ENCODE results near the gene NFE2L3.
"Not testable (repeated sequence)": the region's sequence is repeated elsewhere in the genome, so short reads cannot be mapped to it uniquely, and the experiment has no call there.

Gene NFE2L3

DNA sequence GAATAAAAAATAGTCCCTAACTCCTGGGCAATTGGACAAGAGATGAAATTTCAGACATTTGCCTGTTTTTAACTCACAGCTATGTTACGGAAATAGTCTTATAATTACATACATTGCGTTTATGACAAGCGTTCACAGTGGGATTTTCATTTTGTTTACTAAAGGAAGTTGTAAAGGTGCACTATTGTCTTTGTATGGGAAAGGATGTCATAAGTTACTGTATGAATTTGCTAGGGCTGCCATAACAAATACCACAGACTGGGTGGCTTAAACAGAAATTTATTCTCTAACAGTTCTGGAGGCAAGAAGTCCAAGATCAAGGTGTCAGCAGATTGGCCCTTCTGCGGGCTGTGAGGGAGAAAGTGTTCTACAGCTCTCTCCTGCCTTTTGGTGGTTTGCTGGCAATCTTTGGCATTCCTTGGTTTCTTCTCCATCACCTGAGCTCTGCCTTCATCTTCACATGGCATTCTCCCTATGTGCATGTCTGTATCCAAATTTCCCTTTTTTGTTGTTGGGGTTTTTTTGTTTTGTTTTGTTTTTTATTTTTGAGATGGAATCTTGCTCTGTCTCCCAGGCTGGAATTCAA is 5.6 kb downstream of the NFE2L3 start:
- Histone ChIP-seq H3K4me3 (no peak overlapping the region), H3K27ac (no peak overlapping the region), H3K9ac (ENCODE audit: insufficient read length) (no peak overlapping the region), H3K9me3 (ENCODE audit: low read depth, low read length) (no peaks in the 10 kb centered on the region), H3K36me3 (ENCODE audit: insufficient read depth, low read length) (no peaks in the 10 kb centered on the region)
- DNase-seq (ENCODE audit: low read depth, low spot score): no peak
- TF ChIP-seq EZH2 (IDR thresholded peaks at IDR 0.05) (no peak), POLR2AphosphoS5 (IDR thresholded peaks at IDR 0.05; ENCODE audit: borderline replicate concordance, low read depth, low read length) (no peak), FOXP2 (optimal IDR thresholded peaks at IDR 0.05; ENCODE audit: control extremely low read depth, extremely low read length, insufficient read depth) (no peak)

DNA sequence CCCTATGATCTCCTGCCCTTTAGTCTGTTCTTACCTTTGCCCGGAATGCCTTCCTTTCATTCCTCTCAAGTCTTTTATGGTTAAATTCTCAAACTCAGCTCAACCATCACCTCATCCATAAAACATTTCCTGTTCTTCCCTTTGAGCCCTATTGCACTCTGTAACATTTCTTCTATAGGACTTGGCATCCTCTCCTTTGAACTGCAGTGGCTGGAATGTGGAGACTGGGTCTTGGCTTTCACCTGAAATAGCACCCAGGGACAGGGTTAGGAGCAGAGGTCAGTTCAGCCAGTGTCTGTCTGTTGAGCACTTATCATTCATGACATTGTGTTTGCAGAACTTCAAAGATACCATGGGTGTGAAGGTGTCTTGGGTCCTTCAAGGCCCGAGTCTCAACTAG is 7.2 kb downstream of the NFE2L3 start:
- no peak overlapping the region for H3K9ac ChIP-seq (ENCODE audit: insufficient read length)
- H3K4me3 ChIP-seq: no peak overlapping the region
- H3K27ac ChIP-seq: no peak overlapping the region
- TF ChIP-seq EZH2 (IDR thresholded peaks at IDR 0.05) (no peak), POLR2AphosphoS5 (IDR thresholded peaks at IDR 0.05; ENCODE audit: borderline replicate concordance, low read depth, low read length) (no peak), FOXP2 (optimal IDR thresholded peaks at IDR 0.05; ENCODE audit: control extremely low read depth, extremely low read length, insufficient read depth) (no peak)
- H3K9me3 ChIP-seq (ENCODE audit: low read depth, low read length): no peaks in the 10 kb centered on the region
- no peaks in the 10 kb centered on the region for H3K36me3 ChIP-seq (ENCODE audit: insufficient read depth, low read length)
- DNase-seq (ENCODE audit: low read depth, low spot score): no peak

DNA sequence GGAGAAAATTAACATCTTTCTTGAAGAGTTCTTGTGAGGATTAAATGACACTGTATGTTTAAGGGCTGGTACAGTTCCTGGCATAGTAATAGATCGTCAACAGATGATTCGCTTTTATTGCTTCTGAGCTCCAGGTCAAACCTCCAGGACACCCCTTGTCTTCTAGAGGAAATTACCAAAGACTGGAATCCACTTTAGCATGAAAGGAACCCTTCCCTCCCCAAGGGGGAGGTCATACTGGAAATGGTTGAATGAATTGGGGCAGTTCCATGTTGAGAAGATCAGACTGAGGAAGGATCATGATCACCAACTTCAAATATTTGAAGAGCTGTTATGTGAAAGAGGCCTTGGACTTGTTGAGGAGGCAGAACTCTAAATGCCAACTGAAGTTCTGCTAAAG is 8.9 kb downstream of the NFE2L3 start:
- no peak for DNase-seq (ENCODE audit: low read depth, low spot score)
- H3K9ac ChIP-seq (ENCODE audit: insufficient read length): no peak overlapping the region
- no peaks in the 10 kb centered on the region for H3K36me3 ChIP-seq (ENCODE audit: insufficient read depth, low read length)
- no peaks in the 10 kb centered on the region for H3K9me3 ChIP-seq (ENCODE audit: low read depth, low read length)
- H3K4me3 ChIP-seq: no peak overlapping the region
- no peak for TF ChIP-seq POLR2AphosphoS5 (IDR thresholded peaks at IDR 0.05; ENCODE audit: borderline replicate concordance, low read depth, low read length)
- no peak for TF ChIP-seq FOXP2 (optimal IDR thresholded peaks at IDR 0.05; ENCODE audit: control extremely low read depth, extremely low read length, insufficient read depth)
- no peak for TF ChIP-seq EZH2 (IDR thresholded peaks at IDR 0.05)
- no peak overlapping the region for H3K27ac ChIP-seq

DNA sequence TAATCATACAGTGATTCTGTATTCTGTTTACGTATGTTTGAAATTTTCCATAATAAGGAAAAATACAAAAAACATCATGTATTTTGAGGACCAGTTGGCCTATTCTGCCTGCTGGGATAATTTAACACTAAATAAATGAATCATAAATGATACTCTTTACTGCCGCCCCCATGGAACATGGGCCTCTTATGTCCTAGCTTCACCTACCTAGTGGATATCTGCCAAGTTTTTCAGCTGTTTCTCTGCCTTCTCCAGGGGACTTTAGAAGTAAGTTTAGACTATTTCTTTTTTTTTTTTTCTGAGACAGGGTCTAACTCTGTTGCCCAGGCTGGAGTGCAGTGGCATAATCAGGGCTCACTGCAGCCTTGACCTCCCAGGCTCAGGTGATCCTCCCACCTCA is 10.4 kb downstream of the NFE2L3 start:
- Histone ChIP-seq H3K36me3 (ENCODE audit: insufficient read depth, low read length) (no peaks in the 10 kb centered on the region), H3K4me3 (no peak overlapping the region), H3K9ac (ENCODE audit: insufficient read length) (no peak overlapping the region), H3K27ac (no peak overlapping the region), H3K9me3 (ENCODE audit: low read depth, low read length) (no peaks in the 10 kb centered on the region)
- TF ChIP-seq FOXP2 (optimal IDR thresholded peaks at IDR 0.05; ENCODE audit: control extremely low read depth, extremely low read length, insufficient read depth): no peak
- no peak for TF ChIP-seq EZH2 (IDR thresholded peaks at IDR 0.05)
- TF ChIP-seq POLR2AphosphoS5 (IDR thresholded peaks at IDR 0.05; ENCODE audit: borderline replicate concordance, low read depth, low read length): no peak
- DNase-seq (ENCODE audit: low read depth, low spot score): no peak

DNA sequence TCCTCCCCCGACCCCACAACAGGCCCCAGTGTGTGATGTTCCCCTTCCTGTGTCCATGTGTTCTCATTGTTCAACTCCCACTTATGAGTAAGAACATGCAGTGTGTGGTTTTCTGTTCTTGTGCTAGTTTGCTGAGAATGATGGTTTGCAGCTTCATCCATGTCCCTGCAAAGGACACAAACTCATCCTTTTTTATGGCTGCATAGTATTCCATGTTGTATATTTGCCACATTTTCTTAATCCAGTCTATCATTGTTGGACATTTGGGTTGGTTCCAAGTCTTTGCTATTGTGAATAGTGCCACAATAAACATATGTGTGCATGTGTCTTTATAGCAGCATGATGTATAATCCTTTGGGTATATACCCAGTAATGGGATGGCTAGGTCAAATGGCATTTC is 11.8 kb downstream of the NFE2L3 start:
- DNase-seq (ENCODE audit: low read depth, low spot score); H3K9me3 ChIP-seq (ENCODE audit: low read depth, low read length); H3K27ac ChIP-seq; H3K36me3 ChIP-seq (ENCODE audit: insufficient read depth, low read length); H3K4me3 ChIP-seq; H3K9ac ChIP-seq (ENCODE audit: insufficient read length): not testable (repeated sequence)

DNA sequence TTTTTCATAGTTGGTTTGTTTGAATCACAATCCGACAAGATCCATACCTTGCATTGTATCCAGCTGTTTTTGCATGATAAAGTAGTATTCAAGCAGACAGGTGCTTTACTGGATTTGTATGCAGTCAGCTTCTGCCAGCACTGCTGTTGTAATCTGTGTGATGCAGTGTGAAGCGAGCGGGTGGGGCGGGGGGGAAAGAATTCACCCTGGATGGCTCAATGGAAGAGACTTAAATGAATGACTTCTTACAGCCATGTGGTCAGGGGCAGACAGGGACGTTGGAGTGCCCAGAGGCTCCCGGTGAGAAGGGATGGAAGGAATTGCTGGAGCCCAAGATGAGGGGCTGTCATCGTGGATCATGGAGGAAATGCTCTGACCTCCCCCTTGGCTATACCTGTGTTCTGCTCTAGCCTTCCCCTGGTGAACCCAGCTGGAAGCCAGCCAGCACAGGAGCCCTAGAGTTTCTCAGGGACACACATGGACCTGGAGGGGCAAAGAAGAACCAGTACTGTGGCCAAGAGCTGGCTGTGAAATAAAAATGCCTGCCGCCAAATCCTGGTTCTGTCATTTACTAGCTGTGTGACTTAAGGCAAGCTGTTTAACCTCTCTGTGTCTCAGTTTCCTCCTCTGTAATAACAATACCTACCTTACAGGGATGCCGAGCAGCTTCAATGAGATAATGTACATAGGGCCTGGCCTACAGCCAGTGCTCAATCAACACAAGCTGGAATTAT is 14.1 kb downstream of the NFE2L3 start:
- no peak for DNase-seq (ENCODE audit: low read depth, low spot score)
- no peak overlapping the region for H3K27ac ChIP-seq
- TF ChIP-seq FOXP2 (optimal IDR thresholded peaks at IDR 0.05; ENCODE audit: control extremely low read depth, extremely low read length, insufficient read depth) (no peak), POLR2AphosphoS5 (IDR thresholded peaks at IDR 0.05; ENCODE audit: borderline replicate concordance, low read depth, low read length) (no peak), EZH2 (IDR thresholded peaks at IDR 0.05) (no peak)
- no peak overlapping the region for H3K9ac ChIP-seq (ENCODE audit: insufficient read length)
- no peaks in the 10 kb centered on the region for H3K36me3 ChIP-seq (ENCODE audit: insufficient read depth, low read length)
- no peak overlapping the region for H3K4me3 ChIP-seq
- no peaks in the 10 kb centered on the region for H3K9me3 ChIP-seq (ENCODE audit: low read depth, low read length)

DNA sequence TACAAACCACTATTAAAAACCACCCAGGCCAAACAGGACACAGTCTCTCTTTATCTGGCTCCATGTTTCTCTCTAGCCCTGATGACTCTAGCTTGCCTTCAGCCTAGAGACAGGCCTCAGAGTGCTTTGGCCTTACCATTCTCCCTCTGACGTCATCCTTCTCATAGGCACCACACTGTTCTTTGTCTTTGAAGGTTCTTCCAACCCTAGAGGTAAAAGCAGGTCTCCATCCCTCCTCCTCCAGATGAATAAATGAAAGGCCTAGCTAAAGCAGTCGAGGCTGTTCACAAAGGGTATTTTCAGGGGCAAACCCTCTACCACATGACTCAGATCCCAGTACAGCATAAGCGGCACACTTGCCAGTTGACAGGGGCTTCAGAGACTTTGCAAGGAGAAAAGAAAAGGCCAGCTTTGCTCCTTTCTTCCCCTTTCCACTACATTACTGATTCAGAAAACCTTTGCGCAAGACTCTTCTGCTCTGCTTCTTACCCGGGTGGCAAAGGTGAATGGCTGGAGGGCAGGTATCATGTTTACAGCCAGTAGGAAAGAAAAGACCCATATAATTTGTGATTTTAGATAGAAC is 14.8 kb downstream of the NFE2L3 start:
- Histone ChIP-seq H3K27ac (no peak overlapping the region), H3K9me3 (ENCODE audit: low read depth, low read length) (no peaks in the 10 kb centered on the region), H3K4me3 (no peak overlapping the region), H3K36me3 (ENCODE audit: insufficient read depth, low read length) (no peaks in the 10 kb centered on the region), H3K9ac (ENCODE audit: insufficient read length) (no peak overlapping the region)
- no peak for TF ChIP-seq POLR2AphosphoS5 (IDR thresholded peaks at IDR 0.05; ENCODE audit: borderline replicate concordance, low read depth, low read length)
- TF ChIP-seq EZH2 (IDR thresholded peaks at IDR 0.05): no peak
- no peak for TF ChIP-seq FOXP2 (optimal IDR thresholded peaks at IDR 0.05; ENCODE audit: control extremely low read depth, extremely low read length, insufficient read depth)
- no peak for DNase-seq (ENCODE audit: low read depth, low spot score)

DNA sequence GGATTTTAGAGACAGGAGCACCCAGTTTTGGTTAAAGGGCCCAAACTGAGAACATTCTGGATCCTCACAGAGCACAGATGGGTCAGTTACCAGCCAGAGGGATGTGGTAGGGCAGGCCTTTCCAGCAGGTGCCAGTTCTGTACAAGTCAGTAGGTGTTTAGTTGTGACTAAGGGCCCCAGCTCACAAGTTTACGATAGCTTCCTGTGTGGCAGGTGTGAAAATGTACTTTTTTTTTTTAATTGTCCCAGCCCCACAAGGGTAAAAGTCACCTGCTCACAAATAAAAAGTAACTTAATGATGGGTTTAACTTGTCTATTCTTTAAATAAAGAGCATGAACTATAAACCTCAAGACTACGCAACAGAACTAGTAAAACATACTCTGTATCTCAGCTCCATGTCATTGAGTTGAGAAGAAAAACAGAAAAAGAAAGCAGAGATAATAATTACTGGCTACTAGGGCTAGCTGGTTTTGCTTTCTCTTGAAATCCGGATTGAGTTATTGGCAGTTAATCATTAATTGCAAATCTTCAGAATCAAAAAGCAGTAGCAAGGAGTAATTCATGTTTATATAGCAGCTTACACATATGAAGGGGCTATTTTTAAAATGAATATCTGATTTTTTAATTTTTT is 15.4 kb downstream of the NFE2L3 start:
- H3K36me3 ChIP-seq (ENCODE audit: insufficient read depth, low read length): no peaks in the 10 kb centered on the region
- H3K27ac ChIP-seq: no peak overlapping the region
- no peak overlapping the region for H3K9ac ChIP-seq (ENCODE audit: insufficient read length)
- TF ChIP-seq EZH2 (IDR thresholded peaks at IDR 0.05) (no peak), POLR2AphosphoS5 (IDR thresholded peaks at IDR 0.05; ENCODE audit: borderline replicate concordance, low read depth, low read length) (no peak), FOXP2 (optimal IDR thresholded peaks at IDR 0.05; ENCODE audit: control extremely low read depth, extremely low read length, insufficient read depth) (no peak)
- no peak for DNase-seq (ENCODE audit: low read depth, low spot score)
- H3K4me3 ChIP-seq: no peak overlapping the region
- no peaks in the 10 kb centered on the region; the same call in 1 of the 2 replicates for H3K9me3 ChIP-seq (ENCODE audit: low read depth, low read length)
